Subcutaneous abdominal adipose tissue (tissue), 5 donors: ENCODE results near the gene SBK2.
"Not testable (repeated sequence)": the region's sequence is repeated elsewhere in the genome, so short reads cannot be mapped to it uniquely, and the experiment has no call there.

Source experiments
- H3K27ac ChIP-seq: one replicate; pipeline ENCODE4 v1.7.0; 2013; ENCODE audit warnings: low read depth, mild to moderate bottlenecking, inconsistent platforms, low read length, moderate library complexity
- H3K27me3 ChIP-seq, 5 donors: one replicate each; pipeline ENCODE4 v1.7.0; 2013; ENCODE audit warnings: low read length in 5 of 5, inconsistent platforms in 1 of 5; ENCODE audit not compliant: control insufficient read depth in 5 of 5, insufficient read depth in 4 of 5
- H3K36me3 ChIP-seq, 5 donors: one replicate each; pipeline ENCODE4 v1.7.0; 2013; ENCODE audit warnings: low read length in 5 of 5; ENCODE audit not compliant: control insufficient read depth in 5 of 5, insufficient read depth in 5 of 5
- H3K4me1 ChIP-seq, 5 donors: one replicate each; pipeline ENCODE4 v1.7.0; 2013; ENCODE audit warnings: low read length in 5 of 5, mild to moderate bottlenecking in 3 of 5, moderate library complexity in 1 of 5; ENCODE audit not compliant: control insufficient read depth in 5 of 5, insufficient read depth in 5 of 5
- H3K4me3 ChIP-seq, 5 donors: one replicate each; pipeline ENCODE4 v1.7.0; 2013; ENCODE audit warnings: low read length in 5 of 5, low read depth in 1 of 5
- H3K9ac ChIP-seq, 5 donors: one replicate each; pipeline ENCODE4 v1.7.0; 2013; ENCODE audit warnings: low read length in 5 of 5, mild to moderate bottlenecking in 4 of 5, moderate library complexity in 3 of 5
- H3K9me3 ChIP-seq, 5 donors: one replicate each; pipeline ENCODE4 v1.7.0; 2013; ENCODE audit warnings: low read length in 5 of 5; ENCODE audit not compliant: control insufficient read depth in 5 of 5
- donor health status: healthy.
- donor health status: healthy.
- donor health status: healthy.
- donor health status: healthy.
- donor health status: healthy.

The SBK2 gene, protein sequence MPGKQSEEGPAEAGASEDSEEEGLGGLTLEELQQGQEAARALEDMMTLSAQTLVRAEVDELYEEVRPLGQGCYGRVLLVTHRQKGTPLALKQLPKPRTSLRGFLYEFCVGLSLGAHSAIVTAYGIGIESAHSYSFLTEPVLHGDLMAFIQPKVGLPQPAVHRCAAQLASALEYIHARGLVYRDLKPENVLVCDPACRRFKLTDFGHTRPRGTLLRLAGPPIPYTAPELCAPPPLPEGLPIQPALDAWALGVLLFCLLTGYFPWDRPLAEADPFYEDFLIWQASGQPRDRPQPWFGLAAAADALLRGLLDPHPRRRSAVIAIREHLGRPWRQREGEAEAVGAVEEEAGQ

DNA sequence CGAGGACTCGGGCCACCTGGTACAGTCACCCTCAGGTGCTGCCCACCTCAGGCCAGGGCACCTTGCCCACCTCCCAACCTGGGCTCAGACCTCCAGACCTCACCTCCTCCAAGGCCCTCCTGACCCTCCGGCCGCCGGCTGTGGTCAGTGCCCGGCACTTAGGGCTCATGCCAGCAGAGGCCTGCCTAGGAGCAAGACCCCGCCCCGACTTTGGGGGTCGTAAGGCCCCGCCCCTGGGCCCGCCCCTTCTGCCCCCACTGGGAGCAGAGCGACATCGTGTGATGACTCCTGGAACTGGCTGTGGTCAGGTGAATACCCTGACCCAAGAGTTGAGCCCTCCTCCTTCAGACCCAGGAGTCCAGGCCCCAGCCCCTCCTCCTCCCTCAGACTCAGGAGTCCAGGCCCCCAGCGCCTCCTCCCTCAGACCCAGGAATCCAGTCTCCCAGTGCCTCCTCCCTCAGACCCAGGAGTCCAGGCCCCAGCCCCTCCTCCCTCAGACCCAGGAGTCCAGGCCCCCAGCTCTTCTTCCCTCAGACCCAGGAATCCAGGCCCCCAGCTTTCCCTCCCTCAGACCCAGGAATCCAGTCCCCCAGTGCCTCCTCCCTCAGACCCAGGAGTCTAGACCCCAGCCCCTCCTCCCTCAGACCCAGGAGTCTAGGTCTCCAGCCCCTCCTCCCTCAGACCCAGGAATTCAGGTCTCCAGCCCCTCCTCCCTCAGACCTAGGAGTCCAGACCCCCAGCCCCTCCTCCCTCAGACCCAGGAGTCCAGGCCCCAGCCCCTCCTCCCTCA lies at the start of gene SBK2:
TSS of gene SBK2 (minus strand) at position 183 of the 790 bp plus-strand sequence. CDS start 839 bp downstream, outside the sequence.
- H3K4me1 ChIP-seq, result peaks cover 0 to 6% (median 0%) of the 10 kb centered on the region in 5 donors
- no peak within 1 kb of the TSS for H3K4me3 ChIP-seq
- no peaks in the 10 kb centered on the region for H3K36me3 ChIP-seq
- H3K9me3 ChIP-seq, result no peaks in the 10 kb centered on the region
- H3K27me3 ChIP-seq, result peaks cover 0 to 2% (median 0%) of the 10 kb centered on the region in 5 donors
- H3K27ac ChIP-seq, result no peak within 1 kb of the TSS
- no peak within 1 kb of the TSS for H3K9ac ChIP-seq

DNA sequence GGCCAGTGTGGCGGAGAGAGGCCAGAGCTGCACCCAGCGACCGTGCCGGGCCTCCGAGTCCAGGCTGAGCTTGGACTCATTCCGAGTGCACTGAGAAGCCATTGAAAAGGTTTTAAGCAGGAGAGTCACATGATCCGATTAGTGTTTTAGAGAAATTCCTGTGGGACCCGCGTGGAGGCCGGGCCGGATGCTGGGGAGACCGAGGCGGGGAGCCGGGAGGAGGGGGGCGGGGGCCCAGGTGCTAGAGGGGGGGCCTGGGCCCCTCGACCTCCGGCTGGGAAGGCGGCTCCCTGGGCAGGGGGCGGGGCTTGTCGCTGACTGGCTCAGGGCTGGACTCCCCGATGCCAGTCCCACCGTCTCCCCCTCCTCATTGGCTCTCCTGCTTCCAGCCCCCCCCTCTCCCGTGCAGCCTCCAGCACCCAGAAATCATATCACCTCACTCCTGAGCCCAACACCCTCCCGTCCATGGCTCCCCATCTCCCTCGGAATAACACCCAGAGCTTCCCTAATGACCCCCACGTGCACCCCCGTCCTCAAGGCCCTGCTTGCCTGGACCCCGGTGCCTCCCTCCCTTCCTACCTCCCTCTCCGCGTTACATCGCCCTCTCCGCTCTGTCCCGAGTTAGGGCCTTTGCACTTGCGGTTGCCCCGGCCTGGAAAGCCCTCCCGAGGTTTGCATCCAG lies 48.9 kb upstream of the SBK2 start:
- Histone ChIP-seq H3K27me3 (peaks cover 0 to 6% (median 0%) of the 10 kb centered on the region in 5 donors), H3K9me3 (no peaks in the 10 kb centered on the region), H3K36me3 (no peaks in the 10 kb centered on the region), H3K27ac (no peak overlapping the region), H3K4me3 (peak overlapping the region; percentile 4 to 54 (median 36)), H3K4me1 (peaks cover 1 to 39% (median 37%) of the 10 kb centered on the region in 5 donors), H3K9ac (peak overlapping the region in 1 of 5 donors; percentile 50)

DNA sequence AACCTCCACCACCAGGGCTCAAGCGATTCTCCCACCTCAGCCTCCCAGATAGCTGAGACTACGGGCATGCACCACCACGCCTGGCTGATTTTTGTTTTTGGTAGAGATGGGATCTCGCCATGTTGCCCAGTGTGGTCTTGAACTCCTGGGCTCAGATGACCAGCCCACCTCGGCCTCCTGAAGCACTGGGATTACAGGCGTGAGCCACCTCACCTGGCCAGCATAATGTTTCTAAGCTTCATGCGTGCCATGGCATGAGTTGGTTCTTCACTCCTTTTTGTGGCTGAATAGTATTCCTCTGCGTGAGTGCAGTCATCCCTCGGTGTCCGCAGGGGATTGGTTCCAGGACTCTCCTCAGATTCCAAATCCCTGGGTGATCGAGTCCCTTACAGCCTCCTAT lies 47.9 kb upstream of the SBK2 start:
- Histone ChIP-seq H3K36me3 (no peaks in the 10 kb centered on the region), H3K9ac (no peak overlapping the region), H3K27me3 (peaks cover 0 to 6% (median 0%) of the 10 kb centered on the region in 5 donors), H3K27ac (no peak overlapping the region), H3K4me1 (peaks cover 1 to 44% (median 41%) of the 10 kb centered on the region in 5 donors), H3K9me3 (no peaks in the 10 kb centered on the region), H3K4me3 (no peak overlapping the region)

DNA sequence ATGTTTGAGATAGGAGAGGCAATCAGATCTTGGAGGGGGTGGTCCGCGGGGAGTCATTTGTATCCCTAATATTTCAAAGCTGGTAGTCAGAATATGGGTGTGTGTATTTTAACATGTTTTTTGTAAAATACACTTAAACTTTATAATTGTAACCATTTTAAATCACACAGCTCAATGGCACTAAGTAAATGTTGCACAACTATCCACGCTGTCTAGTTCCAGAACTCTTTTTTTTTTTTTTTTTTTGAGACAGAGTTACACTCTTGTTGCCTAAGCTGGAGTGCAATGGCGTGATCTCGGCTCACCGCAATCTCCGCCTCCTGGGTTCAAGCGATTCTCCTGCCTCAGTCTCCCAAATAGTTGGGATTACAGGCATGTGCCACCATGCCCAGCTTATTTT lies 47.0 kb upstream of the SBK2 start:
- not testable (repeated sequence) for H3K9me3 ChIP-seq, H3K36me3 ChIP-seq, H3K27me3 ChIP-seq, H3K4me3 ChIP-seq, H3K9ac ChIP-seq, H3K27ac ChIP-seq
- peaks cover 3 to 48% (median 45%) of the 10 kb centered on the region in 5 donors for H3K4me1 ChIP-seq

DNA sequence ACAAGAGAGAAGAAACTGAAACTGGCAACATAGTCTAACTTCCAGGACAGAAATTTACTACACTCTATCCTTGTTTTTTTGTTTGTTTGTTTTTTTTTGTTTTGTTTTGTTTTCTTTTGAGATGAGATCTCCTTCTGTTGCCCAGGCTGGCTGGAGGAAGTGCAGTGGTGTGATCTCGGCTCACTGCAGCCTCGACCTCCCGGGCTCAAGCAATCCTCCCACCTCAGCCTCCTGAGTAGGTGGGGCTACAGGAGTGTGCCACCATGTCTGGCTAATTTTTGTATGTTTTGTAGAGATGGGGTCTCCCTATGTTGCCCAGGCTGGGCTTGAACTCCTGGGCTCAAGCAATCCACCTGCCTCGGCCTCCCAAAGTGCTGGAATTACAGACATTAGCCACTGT lies 45.4 kb upstream of the SBK2 start:
- not testable (repeated sequence) for H3K27me3 ChIP-seq, H3K9ac ChIP-seq, H3K4me3 ChIP-seq, H3K9me3 ChIP-seq, H3K27ac ChIP-seq
- peaks cover 0 to 17% (median 13%) of the 10 kb centered on the region in 5 donors for H3K36me3 ChIP-seq
- peaks cover 3 to 46% (median 43%) of the 10 kb centered on the region in 5 donors for H3K4me1 ChIP-seq

DNA sequence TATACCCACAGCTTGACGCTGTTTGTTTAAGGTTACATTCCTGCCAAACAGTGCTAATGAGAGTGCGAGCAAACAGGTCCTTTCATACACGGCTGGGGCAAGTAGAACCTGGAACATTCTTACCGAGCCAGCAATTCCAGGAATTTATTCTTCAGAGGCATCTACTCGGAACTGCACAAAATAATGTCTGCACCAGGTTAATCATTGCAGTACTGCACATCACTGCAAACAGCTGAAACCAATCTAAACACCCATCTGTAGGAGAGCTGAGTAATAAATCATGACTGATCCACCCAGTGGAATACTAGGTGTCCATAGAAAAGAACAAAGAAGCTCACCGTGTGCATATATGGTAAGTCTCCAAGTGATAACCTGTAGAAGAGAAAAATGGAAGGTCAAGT lies 44.9 kb upstream of the SBK2 start:
- peak overlapping the region in 1 of 5 donors; percentile 80 for H3K4me3 ChIP-seq
- no peak overlapping the region for H3K9ac ChIP-seq
- H3K4me1 ChIP-seq, result peaks cover 3 to 42% (median 38%) of the 10 kb centered on the region in 5 donors

DNA sequence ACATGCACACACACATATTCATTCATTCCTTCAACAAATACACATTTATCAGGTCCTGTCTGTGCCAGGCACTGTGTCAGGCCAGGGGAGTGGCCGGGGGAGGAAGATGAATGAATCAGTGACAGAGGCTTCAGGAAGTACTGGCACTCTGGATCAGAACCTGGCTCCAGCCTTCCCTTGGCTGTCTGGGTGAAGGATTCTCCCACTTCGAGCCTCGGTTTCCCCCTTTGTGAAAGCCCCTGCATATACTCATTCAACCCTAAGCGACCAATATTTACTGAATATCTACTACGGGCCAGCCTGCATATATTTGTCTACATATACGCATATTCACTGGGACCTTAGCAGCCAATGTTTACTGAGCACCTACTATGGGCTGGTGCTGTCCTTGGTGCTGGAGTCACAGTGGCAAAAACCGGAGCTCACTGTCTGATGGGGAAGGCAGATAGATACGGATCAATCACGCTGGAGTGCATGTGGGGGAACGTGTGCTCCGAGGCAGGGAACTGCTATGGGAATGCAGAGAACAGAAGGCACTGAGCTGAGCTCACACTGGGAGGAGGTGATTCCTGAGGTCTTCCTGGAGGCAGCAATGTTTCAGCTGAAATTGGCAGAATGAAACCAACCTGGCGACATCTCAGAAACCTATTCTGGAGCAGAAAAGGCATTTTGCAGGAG lies 44.4 kb upstream of the SBK2 start:
- Histone ChIP-seq H3K27ac (peak overlapping the region; percentile 77), H3K9ac (peak overlapping the region; percentile 67 to 91 (median 84)), H3K4me3 (peak overlapping the region; percentile 73 to 83 (median 80)), H3K36me3 (peaks cover 0 to 22% (median 13%) of the 10 kb centered on the region in 5 donors), H3K4me1 (peaks cover 2 to 38% (median 35%) of the 10 kb centered on the region in 5 donors), H3K9me3 (peaks cover 0 to 2% (median 0%) of the 10 kb centered on the region in 5 donors), H3K27me3 (peaks cover 0 to 4% (median 0%) of the 10 kb centered on the region in 5 donors)

More for the DNA sequence above, 44.9 kb upstream of the SBK2 start:
- Histone ChIP-seq H3K9me3 (peaks cover 0 to under 1% (median 0%) of the 10 kb centered on the region in 5 donors), H3K27ac (no peak overlapping the region), H3K27me3 (peaks cover 0 to 6% (median 0%) of the 10 kb centered on the region in 5 donors), H3K36me3 (peaks cover 0 to 20% (median 13%) of the 10 kb centered on the region in 5 donors)

DNA sequence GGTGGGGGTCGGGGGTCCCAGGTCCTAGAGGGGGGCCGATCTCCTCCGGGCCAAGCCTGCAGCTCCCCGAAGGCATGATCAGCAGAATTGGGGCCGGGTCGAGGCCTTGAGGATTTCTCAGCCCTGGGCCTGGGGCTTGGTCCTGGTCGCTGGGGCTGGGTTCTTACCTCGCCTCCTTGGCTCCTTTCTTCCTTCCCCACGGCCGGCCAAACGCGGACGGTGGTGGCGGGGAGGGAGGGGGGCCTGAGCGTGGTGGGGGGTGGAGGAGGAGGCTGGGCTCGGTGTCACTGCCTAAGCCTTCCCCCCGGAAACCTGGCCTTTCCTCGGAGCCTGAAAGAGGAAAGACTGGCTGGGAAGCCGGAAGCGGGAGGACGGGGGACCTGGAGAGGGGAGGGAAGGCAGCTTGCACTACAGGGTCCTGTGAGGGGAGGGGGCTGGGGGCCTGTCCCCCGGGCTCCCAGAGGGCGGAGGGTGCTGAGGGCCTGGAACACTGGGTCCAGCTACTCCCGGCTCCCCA lies 43.8 kb upstream of the SBK2 start, which contains the start of gene ZNF579:
TSS of gene ZNF579 (minus strand) at position 221 of the 517 bp plus-strand sequence. CDS start 1,209 bp downstream, outside the sequence.
- Histone ChIP-seq H3K4me1 (peaks cover 2 to 32% (median 29%) of the 10 kb centered on the region in 5 donors), H3K4me3 (peak within 1 kb of the TSS; percentile 74 to 87 (median 82)), H3K36me3 (peaks cover 0 to 22% (median 13%) of the 10 kb centered on the region in 5 donors), H3K9ac (peak within 1 kb of the TSS; percentile 81 to 91 (median 86)), H3K9me3 (peaks cover 0 to 2% (median 0%) of the 10 kb centered on the region in 5 donors), H3K27ac (peak within 1 kb of the TSS; percentile 77), H3K27me3 (no peaks in the 10 kb centered on the region)
